Measurements from ENCODE around the gene RBFOX1.

Gene RBFOX1

GRCh38 chr16:7335991-7336634 is 3.5 kb downstream of the RBFOX1 start:
- no peak for DNase-seq

- no peak for DNase-seq
These were observed 4.1 kb downstream of the RBFOX1 start for GRCh38 chr16:7336742-7337141.

GRCh38 chr16:7338826-7339225 is 6.2 kb downstream of the RBFOX1 start:
- no peak for DNase-seq

- DNase-seq = no peak
These were observed 7.1 kb downstream of the RBFOX1 start for GRCh38 chr16:7339700-7340099.

GRCh38 chr16:7340938-7341337 is 8.3 kb downstream of the RBFOX1 start:
- no peak for DNase-seq

GRCh38 chr16:7342598-7342997 is 10.0 kb downstream of the RBFOX1 start:
- no peak for DNase-seq

- no peak for DNase-seq
These were observed 10.6 kb downstream of the RBFOX1 start for GRCh38 chr16:7343243-7343642.

GRCh38 chr16:7344830-7345780 is 12.5 kb downstream of the RBFOX1 start:
- no peak for DNase-seq

- DNase-seq = no peak
These were observed 18.2 kb downstream of the RBFOX1 start for GRCh38 chr16:7350806-7351205.

- no peak for DNase-seq
These were observed 19.2 kb downstream of the RBFOX1 start for GRCh38 chr16:7351610-7352510.

- no peak for DNase-seq
These were observed 23.1 kb downstream of the RBFOX1 start for GRCh38 chr16:7355758-7356157.

- DNase-seq = no peak
These were observed 28.9 kb downstream of the RBFOX1 start for GRCh38 chr16:7361416-7362129.

- DNase-seq = no peak
These were observed 29.6 kb downstream of the RBFOX1 start for GRCh38 chr16:7362231-7362630.

- no peak for DNase-seq
These were observed 31.1 kb downstream of the RBFOX1 start for GRCh38 chr16:7363422-7364417.

- DNase-seq = no peak
These were observed 33.4 kb downstream of the RBFOX1 start for GRCh38 chr16:7366041-7366440.

- no peak for DNase-seq
These were observed 34.6 kb downstream of the RBFOX1 start for GRCh38 chr16:7366993-7367880.

- DNase-seq = no peak
These were observed 36.6 kb downstream of the RBFOX1 start for GRCh38 chr16:7369204-7369603.

- no peak for DNase-seq
These were observed 39.5 kb downstream of the RBFOX1 start for GRCh38 chr16:7372095-7372494.

GRCh38 chr16:7373776-7374175 is 41.1 kb downstream of the RBFOX1 start:
- no peak for DNase-seq

GRCh38 chr16:7374614-7375174 is 42.0 kb downstream of the RBFOX1 start:
- DNase-seq = no peak
